ENCODE data around the gene BTBD6. TPM values are rescaled to one million over a fixed set of nuclear protein-coding genes. Genes with fewer than 3 reads are reported as not detected.

The BTBD6 gene
- total and polyA plus RNA-seq, 2 of the 8 experiments (the other 6 are each of a cell fraction or from before 2014, with no cell fraction given): 10.1 to 10.2 TPM

DNA sequence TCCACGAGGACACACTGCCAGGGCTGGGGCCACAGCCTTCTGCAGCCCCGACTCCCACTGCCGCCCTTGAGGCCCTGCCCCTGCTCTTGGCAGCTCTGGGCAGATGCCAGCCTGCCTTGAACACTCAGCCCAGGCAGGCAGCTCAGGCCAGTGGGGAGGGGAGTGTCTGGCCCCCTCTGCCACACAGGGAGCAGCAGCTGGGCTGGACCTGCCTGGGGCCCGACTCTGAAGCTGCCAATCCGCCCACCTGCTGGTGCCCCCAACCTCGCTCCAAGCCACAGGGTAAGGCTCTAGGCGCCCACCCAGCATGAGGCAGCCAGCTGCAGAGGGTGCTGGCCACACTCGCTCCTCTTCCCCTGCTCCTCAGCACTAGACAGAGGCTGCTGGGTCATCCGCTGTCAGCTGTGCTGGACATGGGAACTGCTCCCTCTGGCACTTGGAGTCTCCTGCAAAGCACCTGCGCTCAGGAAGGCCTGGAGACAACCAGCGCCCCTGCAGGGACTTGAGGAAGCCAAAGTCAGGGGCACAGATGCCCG, 42.6 kb upstream of the BTBD6 start:
- no peak overlapping the region for H4K5ac ChIP-seq (ENCODE audit: insufficient read length, low read depth, low read length)
- CTCF ChIA-PET (ENCODE audit: partially characterized antibody): interaction anchor here (0.7 to 2.5 kb wide), 8 partner anchors 16 to 588 kb away, joined by 3 to 6 read pairs (median 4); no protein-coding TSS in a partner anchor
- no peaks in the 10 kb centered on the region for H3K79me2 ChIP-seq (ENCODE audit: control insufficient read depth in 1 of 2, insufficient read depth in 2 of 2, low read length in 2 of 2)
- peaks cover 0 to 2% (median 0%) of the 10 kb centered on the region in 4 experiments; a peak in 2 of 7 replicates for H3K27me3 ChIP-seq (replicated peaks in 1 of 4; ENCODE audit: control insufficient read depth in 3 of 4, extremely low read depth in 1 of 4, insufficient read depth in 3 of 4, low read length in 3 of 4)
- no peak for FAIRE-seq
- H4K91ac ChIP-seq (replicated peaks; ENCODE audit: insufficient read length, low read length): no peak overlapping the region
- no peaks in the 10 kb centered on the region for H3K36me3 ChIP-seq (ENCODE audit: control insufficient read depth in 2 of 4, insufficient read depth in 4 of 4, low read length in 3 of 4)
- no peaks in the 10 kb centered on the region for H3K23me2 ChIP-seq (ENCODE audit: low read depth, low read length)
- 66% methylated on average over 9 of the region's 12 CpGs; no CpG with 5 or more reads in 1 of the 2 experiments for WGBS, 2 experiments (ENCODE audit: extremely low coverage in 1 of 2, insufficient coverage in 1 of 2, insufficient read length in 1 of 2, insufficient replicate concordance in 2 of 2, low coverage in 1 of 2, low lambda C conversion rate in 2 of 2, missing lambda C conversion rate in 1 of 2)
- no peak overlapping the region for H2BK12ac ChIP-seq (ENCODE audit: low read depth, low read length)
- H3K9me3 ChIP-seq (ENCODE audit: insufficient read depth in 2 of 2, low read depth in 1 of 2, low read length in 1 of 2): no peaks in the 10 kb centered on the region
- no peak overlapping the region for H2AK5ac ChIP-seq (ENCODE audit: low read depth, low read length)
- H2BK15ac ChIP-seq (ENCODE audit: low read length): no peak overlapping the region
- H3K9ac ChIP-seq (replicated peaks in 1 of 4; ENCODE audit: extremely low read depth in 1 of 4, low read depth in 3 of 4, low read length in 3 of 4): no peak overlapping the region
- no peak overlapping the region for H3K4ac ChIP-seq (replicated peaks; ENCODE audit: insufficient read length, low read depth, low read length)
- H3K4me2 ChIP-seq (ENCODE audit: insufficient read depth in 1 of 2, low read depth in 2 of 2, low read length in 2 of 2): no peak overlapping the region
- H4K20me1 ChIP-seq (replicated peaks in 1 of 2; ENCODE audit: control insufficient read depth in 1 of 2, insufficient read depth in 2 of 2, low read length in 2 of 2): peaks cover 3 to 10% of the 10 kb centered on the region in 2 experiments
- peaks cover 0 to 10% (median 1%) of the 10 kb centered on the region in 4 experiments; a peak in 3 of 7 replicates for H3K4me1 ChIP-seq (replicated peaks in 1 of 4; ENCODE audit: control insufficient read depth in 3 of 4, insufficient read depth in 4 of 4, low read length in 3 of 4)
- H2AFZ ChIP-seq (ENCODE audit: low read length): no peak overlapping the region
- H2BK120ac ChIP-seq (replicated peaks; ENCODE audit: low read depth, low read length): no peak overlapping the region
- no peak overlapping the region for H3K4me3 ChIP-seq (ENCODE audit: extremely low read depth in 1 of 4, insufficient read depth in 2 of 4, low read depth in 3 of 4, low read length in 4 of 4)
- H3K79me1 ChIP-seq (ENCODE audit: low read depth, low read length): no peaks in the 10 kb centered on the region
- no peak for DNase-seq (ENCODE audit: low read depth in 1 of 2, low spot score in 2 of 2)
- POLR2A ChIA-PET (ENCODE audit: partially characterized antibody): no interaction called here
- no peak overlapping the region; the same call in 1 of the 2 replicates for H4K8ac ChIP-seq (ENCODE audit: extremely low read depth, insufficient read depth, low read length)
- no peak overlapping the region for H3K56ac ChIP-seq (replicated peaks; ENCODE audit: insufficient read length, low read depth, low read length)
- H3K27ac ChIP-seq (ENCODE audit: low read depth, low read length): no peak overlapping the region
- H3K23ac ChIP-seq (ENCODE audit: insufficient read length): no peak overlapping the region
- TF ChIP-seq, protein P1, sequence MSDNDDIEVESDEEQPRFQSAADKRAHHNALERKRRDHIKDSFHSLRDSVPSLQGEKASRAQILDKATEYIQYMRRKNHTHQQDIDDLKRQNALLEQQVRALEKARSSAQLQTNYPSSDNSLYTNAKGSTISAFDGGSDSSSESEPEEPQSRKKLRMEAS (IDR thresholded peaks at IDR 0.05): no peak
- no peak for TF ChIP-seq GTF2F1 (IDR thresholded peaks at IDR 0.05; ENCODE audit: borderline replicate concordance, low read depth, low read length)
- no peak for TF ChIP-seq BCL11A (IDR thresholded peaks at IDR 0.05; ENCODE audit: low read depth in 2 of 2, low read length in 2 of 2)
- no peak for TF ChIP-seq KDM4A (IDR thresholded peaks at IDR 0.05; ENCODE audit: low read depth, low read length, severe bottlenecking)
- TF ChIP-seq EZH2 (IDR thresholded peaks at IDR 0.05; ENCODE audit: low read depth, low read length, severe bottlenecking): no peak
- TF ChIP-seq KDM5A (IDR thresholded peaks at IDR 0.05; ENCODE audit: low read length): no peak
- no peak for TF ChIP-seq TCF12 (IDR thresholded peaks at IDR 0.05; ENCODE audit: low read depth, low read length)
- 0 out of 2 replicates have a peak overlapping the region, but pooled peaks have one; percentile 35 for H2BK5ac ChIP-seq (ENCODE audit: low read depth, low read length)
- H3K14ac ChIP-seq (ENCODE audit: insufficient read length): no peak overlapping the region
- no peak overlapping the region for H2BK20ac ChIP-seq (ENCODE audit: low read length)
- no peak overlapping the region for H3K18ac ChIP-seq (ENCODE audit: extremely low read depth, low read length)

All from H1 (cell line).